HG03095 (cell line): Measurements from ENCODE around the gene ZMYM1.
"Not testable (repeated sequence)": the region's sequence is repeated elsewhere in the genome, so short reads cannot be mapped to it uniquely, and the experiment has no call there.

Experiments
- ATAC-seq: cut with Tn5 transposase; IDR thresholded peaks from one replicate; pipeline ENCODE4 v1.9.1; 2021; ENCODE audit warnings: moderate library complexity; ENCODE audit not compliant: unreplicated experiment

The ZMYM1 gene

DNA sequence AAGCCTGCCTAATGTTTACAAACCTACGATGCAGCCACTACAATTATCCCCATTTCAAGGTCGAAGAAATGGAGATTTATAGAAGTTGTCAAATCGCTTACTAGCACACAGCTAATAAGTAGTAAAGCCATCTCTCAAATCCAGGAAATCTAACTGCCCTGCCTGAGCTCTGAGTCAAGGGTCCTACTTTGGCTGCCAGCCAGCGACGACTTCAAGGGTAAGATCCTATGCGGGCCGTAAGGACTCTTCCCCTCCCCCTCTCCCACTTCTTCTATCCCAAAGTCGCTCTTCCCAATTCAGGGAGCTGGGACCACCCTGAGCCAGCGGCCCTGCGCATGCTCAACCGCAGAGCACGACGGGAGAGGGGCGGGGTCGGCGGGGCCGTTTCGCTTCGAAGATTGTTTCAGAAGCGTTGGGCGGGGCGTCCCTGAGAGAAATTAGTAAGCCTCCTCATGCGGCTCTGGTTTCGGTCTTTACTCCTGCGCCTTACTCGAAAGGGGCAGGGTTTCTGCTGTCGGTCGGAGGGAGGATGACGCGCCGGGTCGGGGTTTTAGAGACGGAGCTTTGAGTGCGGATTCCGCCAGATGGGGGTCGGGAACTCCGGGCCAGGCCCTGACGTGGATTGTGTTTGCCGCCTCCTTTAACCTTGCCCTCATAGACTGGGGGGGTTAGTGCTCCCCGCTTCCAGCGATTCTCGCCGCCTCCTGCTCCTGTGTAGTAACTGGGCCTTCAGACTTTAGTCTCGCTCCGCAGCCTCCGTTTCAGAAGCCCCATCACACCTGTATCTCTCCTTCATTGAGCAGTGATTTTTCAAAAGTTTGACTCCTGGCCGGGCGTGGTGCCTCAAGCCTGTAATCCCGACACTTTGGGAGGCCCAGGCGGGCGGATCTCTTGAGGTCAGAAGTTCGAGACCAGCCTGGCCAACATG lies at the start of gene ZMYM1:
Gene ZMYM1, plus strand, starts transcription at position 383 of the 928 bp plus-strand sequence. CDS start 14,603 bp downstream, outside the sequence.
- ATAC-seq, result peak; percentile 92

DNA sequence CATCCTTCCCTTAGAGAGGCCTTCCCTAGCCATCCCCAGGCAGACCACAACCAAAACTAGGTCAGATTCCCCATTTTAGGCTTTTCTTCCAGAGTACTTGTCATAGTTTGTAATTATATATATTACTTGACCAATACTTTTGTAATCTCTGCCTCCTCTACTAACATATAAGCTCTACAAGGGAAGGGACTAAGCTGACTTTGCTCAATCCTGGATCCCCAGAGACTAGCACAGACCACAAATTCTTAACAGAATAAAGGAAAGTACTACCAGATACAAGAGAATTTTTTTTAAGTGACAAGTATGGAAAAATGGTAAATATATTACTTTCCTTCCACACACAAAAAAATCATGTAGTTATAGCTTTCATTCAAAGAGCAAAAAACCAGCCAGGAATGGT lies 49.4 kb upstream of the ZMYM1 start:
- no peak for ATAC-seq

DNA sequence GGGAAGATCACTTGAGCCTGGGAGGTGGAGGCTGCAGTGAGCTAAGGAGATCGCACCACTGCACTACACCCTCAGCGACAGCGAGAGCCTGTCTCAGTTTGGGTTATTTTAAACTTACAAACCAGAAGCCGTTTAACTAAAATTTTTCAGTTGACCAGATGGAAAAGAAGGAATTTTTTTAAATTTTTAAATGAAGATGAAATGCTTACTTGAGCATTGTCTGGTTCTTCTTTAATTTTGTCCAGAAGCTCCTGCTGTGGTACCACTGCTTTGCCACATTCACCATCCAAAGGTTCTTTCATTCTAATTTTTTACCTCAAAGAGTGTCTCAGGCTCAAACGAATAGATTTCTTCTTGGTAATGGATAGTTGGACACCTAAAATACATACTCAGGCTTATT lies 48.8 kb upstream of the ZMYM1 start:
- no peak for ATAC-seq

DNA sequence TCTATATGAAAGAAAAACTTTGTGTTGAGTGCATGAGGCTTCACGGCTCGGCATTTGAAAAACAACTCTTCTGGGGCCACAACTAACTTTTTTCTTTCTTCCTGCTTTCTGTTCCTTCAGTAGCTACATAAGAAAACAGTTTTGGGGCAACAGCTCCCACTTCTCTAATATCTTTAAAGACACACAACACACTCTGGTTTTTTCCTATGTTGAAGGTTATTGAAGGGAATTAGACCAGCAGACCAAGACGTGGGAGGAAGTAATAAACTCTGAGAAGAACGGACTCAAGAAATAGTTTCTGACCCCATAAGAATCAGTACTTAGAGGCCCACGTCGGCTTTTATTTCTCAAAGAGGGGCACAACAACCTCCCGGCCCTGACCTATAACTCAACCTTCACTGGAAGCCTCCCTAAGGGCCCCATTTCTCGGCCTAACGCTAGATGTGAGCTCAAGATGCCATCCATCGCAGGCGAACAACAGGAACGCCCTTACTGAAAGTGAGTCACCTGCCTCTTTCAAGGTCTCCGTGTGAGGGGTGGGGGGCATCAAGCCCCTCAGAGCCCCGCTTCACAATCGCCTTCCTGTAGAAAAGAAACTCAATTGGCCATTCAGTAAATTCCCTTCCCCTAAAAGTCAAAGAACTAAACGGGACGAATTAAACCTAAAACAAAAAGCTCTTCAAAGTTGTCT lies 48.3 kb upstream of the ZMYM1 start:
- no peak for ATAC-seq

DNA sequence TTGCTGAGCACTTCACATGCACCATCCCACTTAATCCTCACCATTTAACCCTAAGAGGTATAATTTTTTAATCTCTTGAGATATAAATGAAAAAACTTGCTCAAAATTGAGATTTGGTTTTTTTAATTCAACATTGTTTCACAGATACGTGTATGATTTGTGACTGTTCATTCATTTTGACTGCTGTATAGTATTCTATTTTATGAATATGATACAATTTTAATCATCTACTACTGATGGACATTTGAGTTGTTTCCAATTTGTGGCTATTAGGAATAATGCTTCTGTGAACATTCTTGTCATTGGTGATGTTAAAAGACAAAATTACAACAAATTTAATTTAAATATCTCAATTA lies 46.8 kb upstream of the ZMYM1 start:
- no peak for ATAC-seq

DNA sequence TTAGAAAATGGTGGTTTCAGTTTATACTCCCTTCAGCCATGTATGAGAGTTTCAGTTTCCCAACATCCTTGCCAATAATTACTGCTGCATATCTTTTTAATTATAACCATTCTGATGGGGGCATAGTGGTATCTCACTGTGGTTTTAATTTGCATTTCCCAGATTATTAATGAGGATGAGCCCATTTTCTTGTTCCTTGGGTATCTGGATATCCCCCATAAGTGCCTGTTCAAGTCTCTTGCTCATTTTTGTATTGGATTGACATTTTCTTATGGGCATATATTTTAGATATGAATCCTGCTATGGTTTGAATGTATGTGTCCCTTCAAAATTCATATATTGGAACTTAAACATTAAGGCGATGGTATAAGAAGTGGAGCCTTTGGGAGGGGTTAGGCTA lies 45.8 kb upstream of the ZMYM1 start:
- ATAC-seq, result no peak

DNA sequence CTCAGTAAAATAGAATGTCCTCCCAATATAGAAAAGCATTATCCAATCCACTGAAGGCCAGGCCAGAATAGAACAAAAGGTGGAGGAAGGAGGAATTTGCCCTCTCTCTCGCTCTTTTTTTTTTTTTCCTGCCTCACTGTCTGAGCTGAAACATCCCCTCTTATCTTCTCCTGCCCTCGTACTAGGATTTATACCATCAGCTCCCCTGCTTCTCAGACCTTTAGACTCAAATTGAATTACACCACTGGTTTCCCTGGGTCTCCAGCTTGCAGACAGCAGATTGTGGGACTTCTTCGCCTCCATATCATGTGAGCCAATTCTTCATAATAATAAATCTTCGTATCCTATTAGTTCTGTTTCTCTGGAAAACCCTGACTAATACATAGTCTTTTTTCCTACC lies 42.6 kb upstream of the ZMYM1 start:
- ATAC-seq, result no peak

DNA sequence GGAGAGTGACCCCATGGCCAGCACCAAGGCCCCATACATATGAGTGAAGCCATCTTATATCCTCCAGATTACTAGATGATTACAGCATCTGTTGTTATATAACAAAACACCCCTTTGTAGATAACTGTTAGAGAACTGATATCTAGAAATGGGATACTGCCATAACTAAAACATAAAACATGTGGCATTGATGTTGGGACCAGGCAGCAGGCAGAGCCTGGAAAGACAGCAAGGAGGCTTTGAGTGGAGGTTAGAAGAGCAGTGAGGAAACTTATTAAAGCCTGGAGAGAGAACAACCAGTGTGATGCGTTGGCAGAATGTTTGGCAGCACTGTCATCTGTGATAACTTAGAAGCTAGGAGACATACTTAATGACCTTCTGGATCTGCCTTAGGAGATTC lies 42.0 kb upstream of the ZMYM1 start:
- no peak for ATAC-seq

DNA sequence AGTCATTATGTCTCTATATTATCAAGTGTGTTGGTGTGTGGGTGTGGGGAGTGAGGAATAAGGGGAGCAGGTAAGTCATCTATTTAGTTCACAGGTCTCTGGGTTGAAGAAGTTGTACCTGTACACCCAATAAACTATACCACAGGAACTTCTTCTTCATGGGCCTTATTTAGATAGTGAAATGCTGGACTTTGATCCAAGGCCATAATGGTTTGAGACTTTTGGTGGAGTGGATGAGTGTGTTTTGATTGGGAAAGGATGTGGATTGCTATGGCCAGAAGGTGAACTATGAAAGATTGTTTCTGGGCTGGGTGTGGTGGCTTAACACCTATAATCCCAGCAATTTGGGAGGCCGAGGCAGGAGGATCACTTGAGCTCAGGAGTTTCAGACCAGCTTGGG lies 40.5 kb upstream of the ZMYM1 start:
- no peak for ATAC-seq

DNA sequence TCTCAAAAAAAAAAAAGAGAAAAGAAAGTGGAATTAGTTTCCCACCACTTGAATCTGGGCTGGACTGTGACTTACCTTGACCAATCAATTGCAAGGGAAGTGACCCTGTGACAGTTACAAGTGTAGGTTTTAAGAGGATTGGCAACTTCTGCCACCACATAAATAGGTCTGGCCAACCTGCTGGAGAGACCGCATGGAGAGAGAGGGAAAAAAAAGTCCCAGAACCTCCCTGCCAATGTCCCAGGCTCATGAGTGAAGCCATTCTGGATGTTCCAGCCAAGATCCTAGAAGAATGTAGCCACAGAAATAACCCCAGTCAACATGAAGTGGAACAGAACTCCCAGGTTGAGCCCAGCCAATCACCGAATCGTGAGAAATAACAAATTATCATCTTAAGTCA lies 35.7 kb upstream of the ZMYM1 start:
- ATAC-seq, result no peak

DNA sequence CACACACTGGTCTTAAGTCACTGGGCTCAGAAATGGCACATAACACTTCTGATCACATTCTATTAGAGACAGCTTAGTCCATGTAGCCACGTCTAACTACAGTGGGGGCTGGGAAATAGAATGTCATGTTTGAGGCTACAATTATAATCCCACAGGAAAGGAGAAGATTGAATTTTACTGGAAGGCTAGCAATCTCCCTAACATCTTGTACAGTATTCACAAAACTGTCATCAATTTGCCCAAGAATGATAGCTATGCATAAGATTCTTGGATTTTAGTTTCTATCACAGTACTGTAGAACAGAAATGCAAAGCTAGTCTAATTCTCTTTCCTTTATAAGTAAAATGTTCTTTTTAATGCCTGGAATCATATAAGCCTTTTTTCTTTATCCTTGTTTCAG lies 34.8 kb upstream of the ZMYM1 start:
- no peak for ATAC-seq

DNA sequence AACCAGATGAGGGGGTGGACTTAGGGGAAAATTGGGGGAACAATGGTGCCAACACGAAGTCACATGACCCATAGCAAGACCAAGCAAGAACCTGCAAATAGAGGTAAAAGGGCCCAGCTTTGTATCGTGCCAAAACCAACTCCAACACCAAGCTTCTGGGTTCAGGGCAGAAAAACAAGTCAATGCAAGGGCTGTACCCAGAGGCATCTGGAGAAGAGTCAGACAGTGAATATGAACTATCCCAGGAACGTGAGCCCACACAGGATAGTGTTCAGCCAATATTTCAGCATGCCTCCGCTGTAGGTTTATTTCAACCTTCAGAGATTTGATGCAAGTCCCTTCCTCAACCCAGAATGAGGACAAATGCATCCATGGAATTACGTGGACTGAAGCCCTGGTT lies 32.5 kb upstream of the ZMYM1 start:
- ATAC-seq, result no peak

DNA sequence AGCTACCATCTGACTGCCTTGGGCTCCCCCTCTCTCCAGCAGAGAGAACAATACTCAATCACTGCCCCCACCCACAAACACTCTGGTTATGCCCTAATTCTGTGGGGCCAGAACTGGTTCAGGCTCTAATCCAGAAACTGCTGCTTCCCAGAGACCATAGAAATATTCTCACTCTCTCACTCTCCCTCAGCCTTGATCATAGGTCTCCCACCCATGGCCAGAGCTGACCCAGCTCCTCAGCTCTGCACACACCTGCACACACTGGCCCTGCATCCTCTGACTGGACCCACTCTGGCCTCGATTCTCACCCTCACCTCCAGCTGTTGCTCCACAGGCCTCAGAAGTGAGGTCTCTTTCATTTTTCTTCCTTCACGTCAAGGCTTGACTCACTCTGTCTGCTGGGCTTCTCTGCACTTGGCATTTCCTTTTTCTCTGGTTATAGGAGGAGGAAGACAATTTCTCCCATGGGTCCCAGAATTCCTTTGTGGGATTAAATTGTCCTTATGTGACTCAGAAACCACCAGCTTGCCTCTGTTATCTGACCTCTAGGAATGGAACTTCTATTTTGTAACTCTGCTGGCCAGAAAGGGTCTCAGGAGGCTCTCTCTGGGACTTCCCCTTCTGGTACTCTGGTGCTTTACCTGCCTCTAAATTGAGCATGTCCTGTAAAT lies 31.9 kb upstream of the ZMYM1 start:
- ATAC-seq, result no peak

DNA sequence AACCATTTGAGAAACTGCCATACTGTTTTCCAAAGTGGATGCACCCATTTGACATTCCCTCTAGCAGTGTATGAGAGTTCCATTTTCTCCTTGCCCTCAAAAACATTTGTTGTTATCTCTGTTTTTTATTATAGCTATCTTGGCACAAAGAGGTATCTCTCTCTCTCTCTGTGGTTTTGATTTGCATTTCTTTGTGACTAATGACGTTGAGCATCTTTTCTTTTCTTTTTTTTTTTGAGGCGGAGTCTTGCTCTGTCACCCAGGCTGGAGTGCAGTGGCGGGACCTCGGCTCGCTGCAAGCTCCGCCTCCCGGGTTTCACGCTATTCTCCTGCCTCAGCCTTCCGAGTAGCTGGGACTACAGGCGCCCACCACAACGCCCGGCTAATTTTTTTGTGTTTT lies 30.1 kb upstream of the ZMYM1 start:
- ATAC-seq, result no peak

DNA sequence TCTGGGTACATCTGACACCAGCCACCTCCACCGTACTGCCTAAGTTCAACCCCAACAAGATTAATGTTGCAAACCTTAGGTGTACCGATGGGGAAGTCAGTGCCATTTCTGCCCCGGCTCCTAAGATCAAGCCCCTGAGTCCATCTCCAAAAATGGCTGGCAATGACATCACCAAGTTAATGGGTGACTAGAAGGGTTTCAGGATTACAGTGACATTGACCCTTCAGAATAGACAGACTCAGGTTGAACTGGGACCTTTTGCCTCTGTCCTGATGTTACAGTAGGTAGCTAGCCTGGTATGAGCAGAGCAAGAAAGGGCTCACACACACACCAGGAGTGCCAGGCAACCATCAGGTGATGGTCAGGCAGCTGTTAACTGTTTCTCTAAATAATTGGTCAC lies 25.8 kb upstream of the ZMYM1 start:
- no peak for ATAC-seq

DNA sequence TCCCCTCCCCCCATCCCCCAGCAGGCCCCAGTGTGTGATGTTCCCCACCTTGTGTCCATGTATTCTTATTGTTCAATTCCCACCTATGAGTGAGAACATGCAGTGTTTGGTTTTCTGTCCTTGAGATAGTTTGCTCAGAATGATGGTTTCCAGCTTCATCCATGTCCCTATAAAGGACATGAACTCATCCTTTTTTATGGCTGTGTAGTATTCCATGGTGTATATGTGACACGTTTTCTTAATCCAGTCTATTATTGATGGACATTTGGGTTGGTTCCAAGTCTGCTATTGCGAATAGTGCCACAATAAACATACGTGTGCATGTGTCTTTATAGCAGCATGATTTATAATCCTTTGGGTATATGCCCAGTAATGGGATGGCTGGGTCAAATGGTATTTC lies 24.9 kb upstream of the ZMYM1 start:
- ATAC-seq, result not testable (repeated sequence)

DNA sequence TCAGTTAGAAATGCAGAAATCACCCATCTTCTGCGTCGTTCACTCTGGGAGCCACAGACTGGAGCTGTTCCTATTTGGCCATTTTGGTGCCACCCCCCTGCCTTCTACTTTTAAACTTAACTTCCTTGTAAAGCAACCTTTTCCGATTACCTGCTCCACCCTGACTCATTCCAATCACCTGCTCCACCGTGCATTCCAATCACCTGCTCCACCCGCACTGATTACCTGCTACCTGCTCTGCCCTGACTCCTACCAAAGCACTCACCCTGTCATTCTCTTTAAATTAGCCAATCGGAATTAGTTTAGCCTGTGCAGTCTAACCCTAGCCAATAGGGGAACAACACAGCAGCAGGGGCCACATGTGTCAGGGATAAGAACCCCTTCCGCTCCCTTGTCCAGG lies 20.9 kb upstream of the ZMYM1 start:
- not testable (repeated sequence) for ATAC-seq

DNA sequence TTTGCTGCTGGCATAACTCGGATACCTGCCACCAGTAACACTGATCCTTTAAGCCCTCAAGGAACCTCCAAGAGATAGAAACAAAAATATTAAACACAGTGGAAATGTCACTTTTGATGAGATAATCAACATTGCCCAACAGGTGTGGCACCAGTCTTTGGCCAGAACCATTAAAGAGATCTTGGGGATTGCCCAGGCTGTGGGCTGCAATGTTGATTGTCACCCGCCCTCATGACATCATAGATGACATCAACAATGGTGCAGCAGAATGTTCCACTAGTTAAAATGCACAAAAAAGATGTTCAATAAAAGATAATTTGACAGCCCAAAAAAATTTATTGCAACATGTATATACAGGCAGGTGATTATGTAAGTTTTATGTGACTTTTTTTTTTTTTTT lies 20.2 kb upstream of the ZMYM1 start:
- ATAC-seq, result no peak

DNA sequence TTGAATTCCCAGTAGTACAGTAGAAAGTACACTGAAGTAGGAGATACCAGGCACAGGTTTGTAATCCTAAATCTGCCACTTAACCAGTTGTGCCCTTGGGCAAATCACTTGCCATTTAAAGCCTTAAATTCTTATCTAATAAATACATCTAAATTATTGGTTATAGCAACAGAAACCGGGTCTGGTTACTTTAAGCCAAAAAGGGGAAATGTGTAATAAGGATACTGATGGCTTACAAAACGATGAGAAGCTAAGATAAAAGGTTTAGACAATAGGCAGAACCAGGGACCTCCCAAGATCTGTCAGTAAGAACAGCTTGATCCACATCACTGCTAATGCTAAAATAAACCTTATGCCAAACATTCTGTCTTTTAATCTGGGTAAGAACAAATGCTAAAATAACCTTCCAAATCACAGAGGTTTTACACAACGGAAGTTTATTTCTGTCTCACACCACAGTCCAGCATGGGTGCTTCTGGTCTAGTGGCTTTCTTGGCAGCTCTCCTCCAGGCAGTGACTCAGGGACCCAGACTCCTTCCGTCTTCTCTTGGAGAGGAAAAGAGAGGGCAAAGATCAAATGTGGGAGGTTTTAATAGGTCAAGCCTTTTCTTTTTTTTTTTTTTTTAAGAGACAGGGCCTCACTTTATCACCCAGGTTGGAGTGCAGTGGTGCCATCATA lies 16.5 kb upstream of the ZMYM1 start:
- no peak for ATAC-seq

DNA sequence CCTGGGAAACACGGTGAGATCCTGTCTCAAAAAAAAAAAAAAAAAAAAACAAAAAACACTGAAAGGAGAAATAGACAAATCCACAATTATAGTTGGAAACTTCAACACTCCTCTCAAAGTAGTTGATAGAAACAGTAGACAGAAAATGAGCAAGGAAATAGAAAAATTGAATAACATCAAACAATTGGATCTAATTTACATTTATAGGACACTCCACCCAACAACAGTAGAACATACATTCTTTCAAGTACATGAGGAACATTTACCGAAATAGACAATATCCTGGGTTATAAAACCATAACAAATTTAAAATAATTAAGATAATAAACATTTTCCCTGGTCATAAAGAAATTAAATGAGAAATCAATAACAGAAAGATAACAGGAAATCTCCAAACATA lies 14.9 kb upstream of the ZMYM1 start:
- no peak for ATAC-seq

DNA sequence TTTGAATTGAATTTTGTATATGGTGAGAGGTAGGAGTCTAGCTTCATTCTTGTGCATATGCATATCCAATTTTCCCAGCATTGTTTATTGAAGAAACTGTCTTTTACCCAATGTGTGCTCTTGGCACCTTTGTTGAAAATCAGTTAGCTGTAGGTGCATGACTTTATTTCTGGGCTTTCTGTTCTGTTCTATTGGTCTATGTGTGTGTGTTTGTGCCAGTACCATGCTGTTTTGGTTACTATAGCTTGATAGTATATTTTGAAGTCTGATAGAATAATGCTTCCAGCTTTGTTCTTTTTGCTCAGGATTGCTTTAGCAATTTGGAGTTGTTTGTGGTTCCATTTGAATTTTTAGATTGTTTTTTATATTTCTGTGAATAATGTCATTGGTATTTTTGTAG lies 9.4 kb upstream of the ZMYM1 start:
- ATAC-seq, result no peak
